Fibroblast of pulmonary artery (primary cell): Measurements from ENCODE around the gene SEC31A.

Source experiments
- DNase-seq: peaks from one replicate; pipeline ENCODE4 v3.0.0-alpha.2; 2010; ENCODE audit warnings: low read depth
- H3K4me3 ChIP-seq: replicated peaks from 2 replicates; pipeline ENCODE4 v1.5.1; 2011; ENCODE audit warnings: low read depth, mild to moderate bottlenecking, control low read depth, low read length, moderate library complexity
- TF ChIP-seq, protein P1 (sequence below): IDR thresholded peaks from 2 replicates; pipeline ENCODE4 v1.5.1; 2011; ENCODE audit warnings: mild to moderate bottlenecking, control low read depth, low read length, inconsistent platforms; ENCODE audit errors: missing control alignments

SEC31A gene

DNA sequence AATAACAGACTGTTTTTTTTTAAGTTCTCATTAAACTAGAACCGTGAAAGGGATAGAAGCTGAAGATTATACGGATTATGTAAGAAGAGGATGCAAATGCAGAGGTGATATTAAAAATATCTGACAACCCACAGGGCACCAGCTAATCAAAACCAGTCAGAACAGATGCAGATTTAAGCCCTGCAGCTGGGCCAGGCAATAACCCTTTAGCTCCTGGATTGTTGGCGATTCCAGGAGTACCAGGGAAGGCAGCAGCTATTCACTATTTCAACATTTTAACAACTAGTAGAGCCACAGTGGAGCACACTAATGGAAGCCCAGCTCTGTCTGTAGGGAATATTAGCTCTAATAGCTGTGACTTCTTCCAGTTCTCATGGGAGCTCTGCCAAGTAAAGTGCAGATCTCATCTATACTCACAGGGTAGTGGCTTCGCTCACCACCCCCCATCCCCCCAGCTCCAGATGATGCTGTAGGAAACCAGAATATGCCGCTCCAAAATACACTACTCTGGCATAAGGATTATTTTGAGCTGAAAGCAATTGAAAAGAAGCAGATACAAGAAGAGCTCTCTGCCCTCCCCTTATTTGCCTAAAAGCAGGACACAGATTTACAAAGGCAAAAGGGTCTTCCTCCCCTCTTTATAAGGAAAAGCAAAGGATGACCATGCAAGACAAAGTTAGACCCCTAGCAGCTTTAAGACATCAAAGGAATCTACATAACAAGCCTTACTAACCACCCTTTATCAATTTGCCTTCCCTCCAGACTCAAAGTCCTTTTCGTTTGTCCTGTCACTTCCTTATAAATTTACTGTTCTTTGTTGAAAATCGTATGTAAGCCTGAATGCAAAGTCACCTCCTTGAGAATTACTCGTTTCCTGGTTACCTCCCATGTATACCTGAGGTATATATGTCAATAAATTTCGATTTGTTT lies 106.0 kb downstream of the SEC31A start:
- TF ChIP-seq, protein P1, sequence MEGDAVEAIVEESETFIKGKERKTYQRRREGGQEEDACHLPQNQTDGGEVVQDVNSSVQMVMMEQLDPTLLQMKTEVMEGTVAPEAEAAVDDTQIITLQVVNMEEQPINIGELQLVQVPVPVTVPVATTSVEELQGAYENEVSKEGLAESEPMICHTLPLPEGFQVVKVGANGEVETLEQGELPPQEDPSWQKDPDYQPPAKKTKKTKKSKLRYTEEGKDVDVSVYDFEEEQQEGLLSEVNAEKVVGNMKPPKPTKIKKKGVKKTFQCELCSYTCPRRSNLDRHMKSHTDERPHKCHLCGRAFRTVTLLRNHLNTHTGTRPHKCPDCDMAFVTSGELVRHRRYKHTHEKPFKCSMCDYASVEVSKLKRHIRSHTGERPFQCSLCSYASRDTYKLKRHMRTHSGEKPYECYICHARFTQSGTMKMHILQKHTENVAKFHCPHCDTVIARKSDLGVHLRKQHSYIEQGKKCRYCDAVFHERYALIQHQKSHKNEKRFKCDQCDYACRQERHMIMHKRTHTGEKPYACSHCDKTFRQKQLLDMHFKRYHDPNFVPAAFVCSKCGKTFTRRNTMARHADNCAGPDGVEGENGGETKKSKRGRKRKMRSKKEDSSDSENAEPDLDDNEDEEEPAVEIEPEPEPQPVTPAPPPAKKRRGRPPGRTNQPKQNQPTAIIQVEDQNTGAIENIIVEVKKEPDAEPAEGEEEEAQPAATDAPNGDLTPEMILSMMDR = no peak
- peak; percentile 74 for DNase-seq
- peak overlapping the region; percentile 45 for H3K4me3 ChIP-seq

DNA sequence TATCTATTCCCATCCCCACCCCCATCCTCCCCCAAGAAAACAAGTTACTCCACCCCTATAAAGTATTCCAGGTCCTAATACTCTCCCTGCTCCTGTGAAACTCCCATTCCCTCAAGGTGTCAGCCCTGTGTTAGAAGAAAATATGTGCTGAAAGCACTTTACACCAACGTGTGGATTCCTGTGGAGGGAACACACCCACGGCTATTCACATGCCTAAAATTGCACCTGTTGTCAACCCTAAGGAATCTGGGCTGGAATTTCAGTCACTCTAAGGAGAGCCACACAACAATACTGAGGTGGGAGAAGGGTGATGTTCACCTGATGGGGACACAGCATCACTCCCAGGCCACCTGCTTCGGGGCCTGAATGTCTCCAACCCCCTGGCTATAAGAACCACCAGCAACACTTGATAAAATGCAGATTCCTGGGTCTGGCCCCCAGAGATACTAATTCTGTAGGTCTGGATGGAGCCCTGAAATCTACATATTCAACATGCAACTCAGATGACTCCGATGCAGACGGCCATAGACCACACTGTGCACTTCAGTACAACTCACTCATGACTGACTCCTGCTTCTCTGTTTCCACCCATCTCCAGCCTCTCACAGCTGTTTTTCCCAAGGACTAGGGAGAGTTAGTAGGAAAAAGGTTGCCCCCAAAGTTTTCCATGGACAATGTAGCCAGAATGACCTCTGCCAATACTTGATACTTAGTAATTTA lies 108.2 kb downstream of the SEC31A start:
- no peak for DNase-seq
- no peak overlapping the region for H3K4me3 ChIP-seq

DNA sequence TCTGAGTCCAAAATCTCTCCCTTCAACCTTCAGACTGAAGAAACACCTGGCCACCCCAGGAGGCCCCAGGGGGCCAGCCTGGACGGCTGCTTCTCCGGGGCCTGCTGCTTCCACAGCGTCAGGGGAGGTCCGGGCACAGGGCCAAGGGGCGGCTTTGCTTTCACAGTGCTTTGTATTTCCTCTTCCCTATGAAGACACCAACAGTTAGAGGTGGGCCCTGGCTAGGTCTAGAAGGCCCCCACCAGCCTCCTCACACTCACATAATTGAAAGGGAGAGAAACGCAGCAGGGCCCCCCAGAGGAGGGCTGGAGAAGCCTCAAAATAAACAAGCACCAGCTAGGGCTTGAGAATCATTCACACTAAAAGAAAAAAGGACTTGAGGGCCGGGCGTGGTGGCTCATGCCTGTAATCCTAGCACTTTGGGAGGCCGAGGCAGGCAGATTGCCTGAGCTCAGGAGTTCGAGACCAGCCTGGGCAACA lies 110.2 kb downstream of the SEC31A start:
- TF ChIP-seq, protein P1 = no peak
- H3K4me3 ChIP-seq = no peak overlapping the region
- DNase-seq = peak; percentile 79

More for the DNA sequence above, 108.2 kb downstream of the SEC31A start:
- TF ChIP-seq, protein P1 = no peak

DNA sequence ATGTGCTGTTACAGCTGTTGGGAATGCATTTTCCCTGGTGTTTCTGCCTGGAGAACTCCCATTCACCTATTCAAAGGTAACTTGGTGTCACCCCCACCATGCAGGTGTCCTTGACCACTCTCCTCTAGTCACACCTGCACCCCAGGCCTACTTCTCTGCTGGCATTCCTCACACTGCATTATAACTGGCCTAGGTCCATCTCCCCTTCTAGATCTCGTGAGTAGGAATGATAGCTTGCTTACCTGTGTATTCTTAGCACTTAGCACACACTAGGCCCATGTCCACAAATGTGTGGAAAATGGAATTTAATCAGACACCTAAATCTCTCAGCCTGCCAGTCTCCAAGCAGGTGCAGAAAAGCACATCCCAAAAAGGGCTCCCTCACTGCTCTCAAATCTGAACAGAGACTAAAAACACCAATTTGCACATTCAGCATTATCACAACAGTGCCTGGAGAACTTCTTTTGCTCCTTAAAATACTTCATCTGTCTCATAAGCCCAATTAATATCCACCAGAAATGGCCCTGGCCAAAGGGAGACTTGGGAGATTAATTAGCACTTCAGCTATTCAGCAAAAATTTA lies 110.7 kb downstream of the SEC31A start:
- TF ChIP-seq, protein P1 = no peak
- DNase-seq = no peak
- H3K4me3 ChIP-seq = no peak overlapping the region

DNA sequence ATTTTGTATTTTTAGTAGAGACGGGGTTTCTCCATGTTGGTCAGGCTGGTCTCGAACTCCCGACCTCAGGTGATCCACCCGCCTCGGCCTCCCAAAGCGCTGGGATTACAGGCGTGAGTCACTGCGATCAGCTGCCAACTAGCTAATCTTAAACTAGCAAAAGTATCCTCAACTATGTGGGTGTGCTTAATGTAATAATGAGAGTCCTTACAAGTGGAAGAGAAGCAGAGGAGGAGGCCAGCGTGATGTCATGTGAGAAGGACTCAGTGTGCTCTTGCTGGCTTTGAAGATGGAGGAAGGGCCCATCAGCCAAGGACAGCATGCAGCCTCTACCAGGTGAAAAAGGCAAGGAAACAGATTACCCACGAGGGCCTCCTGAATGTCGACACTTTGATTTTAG lies 111.9 kb downstream of the SEC31A start:
- no peak overlapping the region for H3K4me3 ChIP-seq
- TF ChIP-seq, protein P1 = no peak
- no peak for DNase-seq

DNA sequence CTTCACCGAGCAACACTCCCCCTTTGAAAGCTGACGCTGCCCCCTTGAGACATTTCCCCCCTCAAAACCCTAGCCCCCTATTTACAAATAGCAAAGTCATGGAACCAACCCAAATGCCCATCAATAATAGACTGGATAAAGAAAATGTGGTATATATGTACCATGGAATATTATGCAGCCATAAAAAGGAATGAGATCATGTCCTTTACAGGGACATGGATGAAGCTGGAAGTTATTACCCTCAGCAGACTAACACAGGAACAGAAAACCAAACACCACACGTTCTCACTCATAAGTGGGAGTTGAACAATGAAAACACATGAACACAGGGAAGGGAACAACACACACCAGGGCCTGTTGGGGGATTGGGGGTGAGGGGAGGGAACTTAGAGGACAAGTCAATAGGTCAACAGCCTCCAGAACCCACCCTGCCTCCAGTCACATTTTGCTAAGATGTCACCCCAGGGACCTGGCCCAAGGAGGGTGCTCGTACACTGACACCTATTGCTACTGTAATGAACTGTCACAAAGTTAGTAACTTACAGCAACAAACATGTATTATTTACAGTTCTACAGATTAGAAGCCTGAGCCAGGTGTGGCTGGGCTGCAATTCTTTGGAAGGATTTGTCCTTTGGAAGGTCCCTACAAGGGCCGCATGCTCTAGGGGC lies 113.0 kb downstream of the SEC31A start:
- TF ChIP-seq, protein P1 = no peak
- no peak overlapping the region for H3K4me3 ChIP-seq
- no peak for DNase-seq
